Activated naive CD8-positive, alpha-beta T cell treated with anti-CD3 and anti-CD28 coated beads, Interleukin-2, amount 50 U/mL, for 16 hours (primary cell): Measurements from ENCODE around the gene RGS10.
"Not testable (repeated sequence)": the region's sequence is repeated elsewhere in the genome, so short reads cannot be mapped to it uniquely, and the experiment has no call there.

Experiments used
- DNase-seq: peaks from one replicate; pipeline ENCODE4 v3.0.0-alpha.2; 2020; ENCODE audit warnings: low read depth, low spot score

The RGS10 gene

DNA sequence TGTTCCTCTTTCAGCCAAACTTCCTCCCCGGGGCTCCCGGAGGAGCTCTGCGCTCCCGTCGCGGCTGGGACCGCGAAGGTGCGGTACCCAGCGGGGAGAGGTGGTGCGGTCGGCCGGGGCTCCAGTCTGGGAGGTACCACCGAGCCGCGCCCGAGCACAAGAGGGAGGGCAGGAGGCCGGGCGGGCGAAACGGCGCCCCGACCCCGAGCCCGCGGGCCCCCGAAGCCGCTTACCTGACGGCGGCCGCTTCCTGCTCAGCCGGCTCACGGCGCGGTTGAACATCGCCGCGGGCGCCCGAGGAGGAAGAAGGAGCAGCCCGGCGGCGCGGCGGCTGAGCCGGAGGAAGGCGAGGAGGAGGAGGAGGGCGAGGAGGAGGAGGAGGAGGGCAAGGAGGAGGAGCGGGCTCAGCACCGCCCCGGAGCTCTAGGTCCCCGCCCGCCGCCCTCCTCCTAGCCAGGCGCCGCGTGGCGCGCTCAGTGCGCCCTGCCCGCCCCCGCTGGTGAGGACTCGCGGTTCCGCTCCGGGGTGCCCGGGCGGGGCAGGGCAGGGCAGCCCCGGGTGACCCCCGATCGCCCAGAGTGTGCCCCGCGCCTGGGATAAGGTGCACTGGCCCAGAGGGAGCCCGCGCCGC, at the start of gene RGS10:
TSS of gene RGS10 (minus strand) at position 363 of the 631 bp plus-strand sequence. CDS start at position 282, 81 bp downstream.
- DNase-seq: peak; percentile 74

GRCh38 chr10:119588071-119588470, 45.6 kb upstream of the RGS10 start:
- DNase-seq: no peak

GRCh38 chr10:119578355-119578754, 35.8 kb upstream of the RGS10 start:
- no peak for DNase-seq

DNA sequence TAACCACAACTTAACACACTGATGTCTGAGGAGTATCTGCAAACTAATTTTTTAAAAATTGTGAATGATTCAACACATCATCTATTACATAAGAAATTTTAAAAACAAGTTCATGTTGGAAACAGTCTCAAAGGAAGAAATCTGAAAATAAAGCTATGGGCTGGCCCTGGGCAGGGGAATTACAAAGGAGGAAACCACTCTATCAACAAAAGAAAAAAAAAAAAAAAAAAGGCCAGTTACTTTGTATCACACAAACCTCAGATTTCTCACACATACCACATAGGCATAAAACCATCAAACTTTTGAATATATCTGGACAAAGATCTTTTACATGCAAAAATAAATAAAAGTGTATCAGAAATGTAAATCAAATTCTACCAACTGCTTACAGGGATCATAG, 33.5 kb upstream of the RGS10 start:
- DNase-seq: no peak

- DNase-seq: no peak
Measured at GRCh38 chr10:119575506-119575905, 33.0 kb upstream of the RGS10 start.

GRCh38 chr10:119567978-119568377, 25.5 kb upstream of the RGS10 start:
- no peak for DNase-seq

- no peak for DNase-seq
Measured at GRCh38 chr10:119562097-119562496, 19.6 kb upstream of the RGS10 start.

DNA sequence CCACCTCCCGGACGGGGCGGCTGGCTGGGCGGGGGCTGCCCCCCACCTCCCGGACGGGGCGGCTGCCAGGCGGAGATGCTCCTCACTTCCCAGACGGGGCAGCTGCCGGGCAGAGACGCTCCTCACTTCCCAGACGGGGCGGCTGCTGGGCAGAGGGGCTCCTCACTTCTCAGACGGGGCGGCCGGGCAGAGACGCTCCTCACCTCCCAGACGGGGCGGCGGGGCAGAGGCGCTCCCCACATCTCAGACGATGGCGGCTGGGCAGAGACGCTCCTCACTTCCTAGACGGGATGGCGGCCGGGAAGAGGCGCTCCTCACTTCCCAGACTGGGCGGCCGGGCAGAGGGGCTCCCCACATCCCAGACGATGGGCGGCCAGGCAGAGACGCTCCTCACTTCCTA, 17.0 kb upstream of the RGS10 start:
- not testable (repeated sequence) for DNase-seq

GRCh38 chr10:119556081-119556480, 13.6 kb upstream of the RGS10 start:
- not testable (repeated sequence) for DNase-seq

DNA sequence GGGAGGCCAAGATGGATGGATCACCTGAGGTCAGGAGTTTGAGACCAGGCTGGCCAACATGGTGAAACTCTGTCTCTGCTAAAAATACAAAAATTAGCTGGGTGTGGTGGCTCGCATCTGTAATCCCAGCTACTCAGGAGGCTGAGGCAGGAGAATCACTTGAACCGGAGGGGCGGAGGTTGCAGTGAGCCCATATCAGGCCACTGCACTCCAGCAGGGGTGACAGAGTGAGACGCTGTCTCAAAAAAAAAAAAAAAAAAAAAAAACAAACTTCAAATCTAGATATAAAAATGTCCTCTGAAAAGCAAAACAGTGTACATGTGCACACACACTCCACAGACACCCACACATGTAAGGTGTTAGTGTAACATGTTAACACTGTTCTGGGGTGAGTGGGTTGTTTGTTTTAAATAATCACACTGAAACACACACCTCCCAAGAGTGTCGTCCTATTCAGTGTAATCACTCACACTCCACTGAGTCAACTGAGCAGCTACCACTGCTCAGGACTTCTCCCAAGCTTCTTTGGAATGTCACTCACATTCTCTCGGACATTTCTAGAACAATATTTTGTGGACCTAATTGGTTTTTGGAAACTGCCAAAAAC, 12.8 kb upstream of the RGS10 start:
- DNase-seq: no peak

- no peak for DNase-seq
Measured at GRCh38 chr10:119550827-119551226, 8.3 kb upstream of the RGS10 start.

GRCh38 chr10:119549247-119549999, 6.9 kb upstream of the RGS10 start:
- no peak for DNase-seq

GRCh38 chr10:119546009-119546408, 3.5 kb upstream of the RGS10 start:
- no peak for DNase-seq

GRCh38 chr10:119545310-119545709, 2.8 kb upstream of the RGS10 start:
- no peak for DNase-seq

DNA sequence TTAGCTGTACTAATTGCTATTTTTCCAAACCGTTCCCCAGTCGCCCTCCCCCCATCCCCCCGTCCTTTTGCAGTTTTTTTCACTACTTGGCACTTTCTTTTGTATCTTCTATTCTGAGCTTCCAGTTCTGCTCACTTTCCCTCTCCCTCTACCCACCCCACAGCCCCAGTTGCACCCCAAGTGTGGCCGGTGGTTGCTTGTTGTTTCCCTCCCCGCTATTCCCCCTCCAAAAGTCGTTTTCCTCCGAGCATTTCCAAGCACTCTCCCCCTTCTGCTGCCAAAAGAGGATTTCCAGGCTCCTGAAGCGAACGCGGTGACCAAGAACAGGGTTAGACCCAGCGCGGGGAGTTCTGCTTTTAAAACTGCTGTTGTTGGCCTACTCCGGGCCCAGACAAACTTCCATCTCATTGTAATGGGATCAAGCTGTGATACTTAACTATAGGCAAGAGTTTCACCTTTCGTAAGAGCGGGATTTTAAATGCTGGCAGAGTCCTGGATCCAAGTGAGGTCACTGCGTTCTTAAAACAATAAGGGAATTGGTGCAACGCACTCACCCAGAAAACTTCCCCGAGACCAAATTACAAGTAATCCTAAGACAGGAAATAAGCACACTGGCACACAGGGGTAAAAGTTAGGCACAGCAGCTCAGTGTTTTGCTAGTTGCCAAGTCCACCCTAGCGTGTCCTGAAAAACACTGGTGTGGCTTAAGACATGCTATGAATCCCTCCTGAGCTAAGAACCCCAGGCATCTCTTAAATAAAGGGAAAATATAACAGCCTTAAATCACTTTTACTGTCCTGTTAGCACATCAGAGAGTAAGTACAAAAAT, 1.5 kb upstream of the RGS10 start:
- no peak for DNase-seq

DNA sequence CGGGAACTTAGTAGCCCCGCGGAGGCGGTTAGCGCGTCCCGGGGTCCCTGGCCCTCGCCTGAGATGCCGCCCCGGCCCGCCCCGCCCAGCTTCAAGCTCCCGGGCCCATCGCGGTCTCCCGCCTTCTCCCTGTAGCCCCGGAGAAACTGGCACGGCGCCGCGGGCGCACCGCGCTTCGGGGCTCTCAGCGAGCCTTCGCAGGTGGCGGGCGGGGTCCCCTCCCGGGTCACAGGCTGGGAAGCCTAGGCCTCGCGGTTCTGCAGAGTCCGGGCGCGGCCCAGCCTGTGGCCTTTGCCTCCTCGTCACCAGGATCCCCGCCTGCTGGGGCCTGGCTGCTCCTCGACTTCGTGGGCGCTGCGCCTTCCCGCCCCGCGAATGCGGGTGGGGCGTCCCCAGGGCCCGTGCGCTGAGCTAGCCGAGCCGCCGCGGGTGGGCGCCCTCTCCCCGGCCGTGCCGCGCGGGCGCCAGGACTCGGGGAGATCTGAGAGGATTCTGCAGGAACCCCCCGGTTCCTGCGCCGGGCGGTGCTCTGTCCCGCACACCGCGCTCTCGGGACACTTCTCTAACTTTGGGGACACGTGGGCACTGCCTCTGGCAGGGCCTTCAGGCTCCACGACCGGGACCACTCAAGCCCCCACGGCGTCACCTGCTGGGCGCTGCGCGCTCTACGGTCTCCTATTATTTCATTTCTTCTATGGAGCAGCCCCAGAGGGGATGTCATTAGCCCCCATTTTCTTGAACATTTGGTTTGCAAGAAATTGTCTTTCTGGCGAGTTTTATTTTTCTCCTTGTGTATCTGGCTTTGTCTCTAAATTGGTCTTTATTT, 682 bp upstream of the RGS10 start:
- peak; percentile 43 for DNase-seq

GRCh38 chr10:119541459-119542356, 811 bp downstream of the RGS10 start:
- peak; percentile 44 for DNase-seq

- DNase-seq: no peak
Measured at GRCh38 chr10:119541046-119541445, 1.5 kb downstream of the RGS10 start.

DNA sequence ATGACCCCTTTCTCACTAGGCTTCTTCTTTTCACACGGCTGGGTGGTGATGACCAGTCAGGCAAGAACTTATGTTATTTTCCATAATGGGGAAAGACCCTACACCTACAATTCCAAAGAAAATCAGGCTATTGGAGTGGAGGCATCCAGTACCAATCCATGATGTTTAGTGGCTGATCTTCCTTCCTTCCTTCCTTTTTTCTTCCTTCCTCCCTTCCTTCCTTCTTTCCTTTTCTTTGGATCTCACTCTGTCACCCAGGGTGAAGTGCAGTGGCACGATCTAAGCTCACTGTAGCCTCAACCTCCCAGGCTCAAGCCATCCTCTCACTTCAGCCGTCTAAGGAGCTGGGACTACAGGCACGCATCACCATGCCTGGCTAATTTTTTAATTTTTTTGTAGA, 2.5 kb downstream of the RGS10 start:
- DNase-seq: no peak

GRCh38 chr10:119539359-119539825, 3.1 kb downstream of the RGS10 start:
- DNase-seq: no peak
